HepG2 (cell line): Measurements from ENCODE around the gene BSG. TPM values are rescaled to one million over a fixed set of nuclear protein-coding genes. Genes with fewer than 3 reads are reported as not detected.
A peak's percentile ranks its signal among the peaks of the same experiment; 100 is the strongest.
"Not testable (repeated sequence)": the region's sequence is repeated elsewhere in the genome, so short reads cannot be mapped to it uniquely, and the experiment has no call there.

Experiments used
- ATAC-seq: fragments of 200-7000 bp; cut with Tn5 transposase; 3 replicates; pipeline ENCODE4 v1.9.1; 2020; ENCODE audit warnings: mild to moderate bottlenecking, moderate library complexity
- BruUV-seq: library from RNA; stranded (reverse); fragments of 400-500 nt; replicated peaks from 2 replicates; lab custom pipeline; 2021; lab: Mats Ljungman, UMichigan
- CTCF ChIA-PET: fragments of 300-600 bp; formaldehyde crosslinking; extraction: SDS; loops from one replicate; lab custom pipeline; 2021; ENCODE audit warnings: low total read pairs, inconsistent platforms, low intra/inter-chr PET ratio; lab: Yijun Ruan, JAX
- POLR2A ChIA-PET: fragments of 350-600 bp; sonication (Branson Sonifier 250); formaldehyde crosslinking; loops from one replicate; lab custom pipeline; 2020; ENCODE audit warnings: antibody characterized with exemption, inconsistent platforms; lab: Yijun Ruan, JAX
- DNase-seq: peaks from one replicate; pipeline ENCODE4 v3.0.0-alpha.2; 2015; ENCODE audit warnings: low spot score
- FAIRE-seq: peaks from 3 replicates; lab custom pipeline; 2011; peaks lifted over from hg19 to GRCh38; lab: Jason Lieb, UNC
- H2AFZ ChIP-seq: one replicate; pipeline ENCODE4 v1.6.1; 2011; ENCODE audit warnings: low read length, inconsistent platforms
- H3K27ac ChIP-seq: fragments of 300-600 bp; 3 replicates; pipeline ENCODE4 v1.8.0; 2011; ENCODE audit warnings: mixed run types, mild to moderate bottlenecking, mixed read lengths, low read length, inconsistent platforms; ENCODE audit not compliant: insufficient read depth; ENCODE audit errors: extremely low read length
- H3K27me3 ChIP-seq, 2 experiments: fragments of 200-600 bp in 1 of 2; 2 replicates in 1 of 2; 3 replicates in 1 of 2; pipeline versions ENCODE4 v1.6.0 to v1.8.0; 2011; ENCODE audit warnings: low read length in 2 of 2, mild to moderate bottlenecking in 2 of 2, moderate library complexity in 2 of 2, inconsistent platforms in 1 of 2; ENCODE audit not compliant: insufficient read depth in 2 of 2, control insufficient read depth in 1 of 2
- H3K36me3 ChIP-seq, 2 experiments: fragments of 200-600 bp in 1 of 2; replicated peaks in 1 of 2; 2 replicates in 1 of 2; 3 replicates in 1 of 2; pipeline versions ENCODE4 v1.5.1 to v1.8.0; 2011; ENCODE audit warnings: low read length in 2 of 2, inconsistent platforms in 1 of 2; ENCODE audit not compliant: insufficient read depth in 2 of 2, control insufficient read depth in 1 of 2
- H3K4me1 ChIP-seq: 2 replicates; pipeline ENCODE4 v1.5.1; 2012; ENCODE audit warnings: low read length, inconsistent platforms; ENCODE audit not compliant: insufficient read depth
- H3K4me2 ChIP-seq: 2 replicates; pipeline ENCODE4 v1.6.0; 2011; ENCODE audit warnings: low read depth, low read length, inconsistent platforms
- H3K4me3 ChIP-seq, 3 experiments: fragments of 200-600 bp in 1 of 3; sonication (generic), shearing (Covaris generic) in 1 of 3; replicated peaks in 1 of 3; 2 replicates each; pipeline ENCODE4 v1.5.1; 2011 to 2016; ENCODE audit warnings: low read length in 3 of 3, inconsistent platforms in 2 of 3, low read depth in 2 of 3, mild to moderate bottlenecking in 2 of 3, control low read depth in 1 of 3, mixed read lengths in 1 of 3; ENCODE audit not compliant: insufficient read depth in 1 of 3
- H3K79me2 ChIP-seq: one replicate; pipeline ENCODE4 v1.6.1; 2011; ENCODE audit warnings: low read length, inconsistent platforms; ENCODE audit not compliant: insufficient read depth
- H3K9ac ChIP-seq: 2 replicates; pipeline ENCODE4 v1.6.0; 2011; ENCODE audit warnings: mild to moderate bottlenecking, low read depth, low read length, inconsistent platforms; ENCODE audit not compliant: insufficient read depth
- H3K9me3 ChIP-seq: 2 replicates; pipeline ENCODE4 v1.5.1; 2012; ENCODE audit warnings: mild to moderate bottlenecking, low read length
- H4K20me1 ChIP-seq: 2 replicates; pipeline ENCODE4 v1.6.0; 2011; ENCODE audit warnings: inconsistent platforms, mild to moderate bottlenecking, low read length, moderate library complexity; ENCODE audit not compliant: insufficient read depth
- AKAP8 ChIP-seq: sonication (generic); formaldehyde crosslinking; IDR thresholded peaks from 2 replicates; pipeline ENCODE4 v1.5.1; 2020; ENCODE audit warnings: mild to moderate bottlenecking, missing genetic modification reagents
- HNRNPL ChIP-seq: fragments of 200-400 bp; formaldehyde crosslinking; IDR thresholded peaks from 2 replicates; pipeline ENCODE4 v1.6.1; 2017; ENCODE audit warnings: mild to moderate bottlenecking, low read depth, low read length
- ISX ChIP-seq: sonication (generic); formaldehyde crosslinking; conservative IDR thresholded peaks from 2 replicates; pipeline ENCODE4 v1.5.0; 2020; ENCODE audit warnings: missing genetic modification reagents
- PAWR ChIP-seq: sonication (generic); formaldehyde crosslinking; IDR thresholded peaks from 2 replicates; pipeline ENCODE4 v1.4.0; 2020; ENCODE audit warnings: missing genetic modification reagents, mild to moderate bottlenecking, borderline replicate concordance
- ZFP36L1 ChIP-seq: sonication (generic); formaldehyde crosslinking; IDR thresholded peaks from 2 replicates; pipeline ENCODE4 v1.8.0; 2022; ENCODE audit warnings: mild to moderate bottlenecking, missing genetic modification reagents, moderate library complexity
- ZNF530 ChIP-seq: sonication (generic); formaldehyde crosslinking; IDR thresholded peaks from 2 replicates; pipeline ENCODE4 v1.5.0; 2020; ENCODE audit warnings: low read depth, mild to moderate bottlenecking, missing genetic modification reagents
- WGBS: methylation state at CpG from one replicate; pipeline ENCODE4 v1.1.6; 2017; ENCODE audit warnings: low lambda C conversion rate; 5-methylcytosine and 5-hydroxymethylcytosine counted together
- in situ Hi-C: cut with HindIII; loops from 2 replicates; pipeline ENCODE4 v1.10.0; 2017; ENCODE audit warnings: low pct_unique_long_range_greater_than_20kb; ENCODE audit not compliant: extremely low pct_ligation_motif_present
- intact Hi-C: fragments of 100-400 bp; cut with micrococcal nuclease; formaldehyde crosslinking; loops from one replicate; pipeline ENCODE4 v1.10.0; 2022; ENCODE audit not compliant: unreplicated experiment
- polyA plus RNA-seq, 8 experiments: library from polyadenylated mRNA; depleted of rRNA in 3 of 8; stranded (reverse) in 7 of 8; unstranded in 1 of 8; fragments of >200 nt; fragmentation: Illumina TruSeq in 4 of 8; extraction: Trizol in 4 of 8; gene quantifications; 2 replicates each; pipeline versions ENCODE4 v1.2.1 to v1.2.3, GENCODE V29; 2011 to 2016; ENCODE audit warnings: low read depth in 4 of 8, missing spikeins in 1 of 8, mixed read lengths in 1 of 8; ENCODE audit not compliant: insufficient read depth in 1 of 8
- total RNA-seq, 5 experiments: library from RNA; depleted of rRNA; stranded (reverse); fragments of >200 nt; fragmentation: Illumina TruSeq; extraction: Trizol; gene quantifications; 2 replicates each; pipeline ENCODE4 v1.2.3, GENCODE V29; 2016; ENCODE audit warnings: low read depth in 1 of 5
- TF ChIP-seq, protein P1 (sequence below): sonication (generic); formaldehyde crosslinking; IDR thresholded peaks from 2 replicates; pipeline ENCODE4 v1.5.1; 2020; ENCODE audit warnings: mild to moderate bottlenecking, missing genetic modification reagents, moderate library complexity

The BSG gene
- total and polyA plus RNA-seq, 2 of the 13 experiments (the other 11 are each of a cell fraction or from before 2014, with no cell fraction given) = 309 to 754 TPM

DNA sequence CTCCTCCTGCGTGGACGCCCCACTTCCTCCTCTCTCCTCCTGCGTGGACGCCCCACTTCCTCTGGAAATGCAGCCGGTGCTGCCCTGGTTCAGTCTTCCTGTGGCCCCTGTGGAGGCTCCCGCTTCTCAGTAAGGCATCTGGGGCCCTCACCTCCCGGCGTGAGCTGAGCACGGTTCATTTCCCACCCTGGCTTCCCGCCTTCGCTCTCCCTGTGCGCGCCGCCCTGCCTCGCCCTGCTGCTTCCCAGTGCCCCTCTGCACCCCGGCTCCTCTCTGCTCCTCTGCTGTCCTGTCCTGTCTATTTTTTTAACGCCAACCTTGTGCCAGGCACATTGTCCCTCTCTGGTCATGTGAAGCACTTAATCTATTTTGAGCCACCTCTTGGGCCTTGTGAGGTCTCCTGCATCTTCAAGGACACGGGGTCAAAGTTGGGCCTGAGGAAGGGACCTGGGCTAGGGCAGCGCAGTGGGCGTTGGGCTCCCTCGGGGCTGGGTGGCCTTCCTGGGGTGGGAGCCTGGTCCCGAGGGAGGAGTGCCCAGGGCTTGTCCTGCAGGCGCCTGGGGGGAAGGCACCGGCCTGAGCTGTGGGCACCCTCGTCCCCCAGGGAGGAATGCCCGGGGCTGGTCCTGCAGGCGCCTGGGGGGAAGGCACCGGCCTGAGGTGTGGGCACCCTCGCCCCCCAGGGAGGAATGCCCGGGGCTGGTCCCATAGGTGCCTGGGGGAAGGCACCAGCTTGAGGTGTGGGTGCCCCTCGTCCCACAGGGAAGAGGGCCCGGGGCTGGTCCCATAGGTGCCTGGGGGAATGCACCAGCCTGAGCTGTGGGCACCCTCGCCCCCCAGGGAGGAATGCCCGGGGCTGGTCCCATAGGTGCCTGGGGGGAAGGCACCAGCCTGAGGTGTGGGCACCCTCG lies 30.2 kb downstream of the BSG start:
- no peaks in the 10 kb centered on the region for H3K4me1 ChIP-seq
- no peaks in the 10 kb centered on the region for H3K79me2 ChIP-seq
- intact Hi-C loops (no loop called here), in situ Hi-C loops (no loop called here)
- H3K9ac ChIP-seq = no peak overlapping the region
- no peak overlapping the region for H3K4me2 ChIP-seq
- no TSS peak for BruUV-seq
- ChIA-PET CTCF (no interaction called here), POLR2A (no interaction called here)
- H3K36me3 ChIP-seq = no peaks in the 10 kb centered on the region
- H3K4me3 ChIP-seq = no peak overlapping the region
- H3K27me3 ChIP-seq = peaks cover 2 to 11% of the 10 kb centered on the region in 2 experiments; a peak in 3 of 5 replicates
- no peaks in the 10 kb centered on the region for H4K20me1 ChIP-seq
- DNase-seq (no peak), FAIRE-seq (no peak), ATAC-seq (no peak; the same call in 2 of the 3 replicates)
- no peak for TF ChIP-seq ISX (CRISPR knock-in tag)
- peak; percentile 47; the same call in 1 of the 2 replicates for TF ChIP-seq HNRNPL
- TF ChIP-seq ZFP36L1 (CRISPR knock-in tag) = no peak
- no peak for TF ChIP-seq AKAP8 (CRISPR knock-in tag)
- TF ChIP-seq, protein P1, sequence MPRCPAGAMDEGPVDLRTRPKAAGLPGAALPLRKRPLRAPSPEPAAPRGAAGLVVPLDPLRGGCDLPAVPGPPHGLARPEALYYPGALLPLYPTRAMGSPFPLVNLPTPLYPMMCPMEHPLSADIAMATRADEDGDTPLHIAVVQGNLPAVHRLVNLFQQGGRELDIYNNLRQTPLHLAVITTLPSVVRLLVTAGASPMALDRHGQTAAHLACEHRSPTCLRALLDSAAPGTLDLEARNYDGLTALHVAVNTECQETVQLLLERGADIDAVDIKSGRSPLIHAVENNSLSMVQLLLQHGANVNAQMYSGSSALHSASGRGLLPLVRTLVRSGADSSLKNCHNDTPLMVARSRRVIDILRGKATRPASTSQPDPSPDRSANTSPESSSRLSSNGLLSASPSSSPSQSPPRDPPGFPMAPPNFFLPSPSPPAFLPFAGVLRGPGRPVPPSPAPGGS (CRISPR knock-in tag) = no peak
- no peak for TF ChIP-seq ZNF530 (CRISPR knock-in tag)
- TF ChIP-seq PAWR (CRISPR knock-in tag) = no peak
- WGBS = 52% methylated on average over 21 of the region's 35 CpGs
- H2AFZ ChIP-seq = no peak overlapping the region
- H3K9me3 ChIP-seq = no peaks in the 10 kb centered on the region
- H3K27ac ChIP-seq = no peak overlapping the region

DNA sequence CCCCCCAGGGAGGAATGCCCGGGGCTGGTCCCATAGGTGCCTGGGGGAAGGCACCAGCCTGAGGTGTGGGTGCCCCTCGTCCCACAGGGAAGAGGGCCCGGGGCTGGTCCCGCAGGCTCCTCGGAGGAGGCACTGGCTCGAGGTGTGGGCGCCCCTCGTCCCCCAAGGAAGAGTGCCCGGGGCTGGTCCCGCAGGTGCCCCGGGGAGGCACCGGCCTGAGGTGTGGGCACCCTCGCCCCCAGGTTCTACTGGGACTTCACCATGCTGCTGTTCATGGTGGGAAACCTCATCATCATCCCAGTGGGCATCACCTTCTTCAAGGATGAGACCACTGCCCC lies 30.9 kb downstream of the BSG start:
- no CpG with 5 or more reads among the region's 13 CpGs for WGBS
- H3K4me3 ChIP-seq = not testable (repeated sequence)

More for the DNA sequence above, 30.9 kb downstream of the BSG start:
- H2AFZ ChIP-seq, POLR2A ChIA-PET, CTCF ChIA-PET, intact Hi-C loops, H3K9ac ChIP-seq, H3K4me2 ChIP-seq, H3K79me2 ChIP-seq, DNase-seq, BruUV-seq, H3K27me3 ChIP-seq, ATAC-seq, H3K9me3 ChIP-seq, H4K20me1 ChIP-seq, H3K36me3 ChIP-seq, FAIRE-seq, in situ Hi-C loops, H3K4me1 ChIP-seq, H3K27ac ChIP-seq: not testable (repeated sequence)
